Ovary (tissue), 9 donors: ENCODE results near the gene TSSK2. TPM values are rescaled to one million over a fixed set of nuclear protein-coding genes. Genes with fewer than 3 reads are reported as not detected.

ENCODE experiments used
- DNase-seq, 5 donors: peaks; one replicate each; pipeline ENCODE4 v3.0.0-alpha.2; 2019 to 2020
- H3K27ac ChIP-seq, 2 donors: fragments of 200-600 bp; one replicate each; pipeline versions ENCODE4 v1.5.1 to v1.8.0; 2019 to 2022
- H3K27me3 ChIP-seq: fragments of 200-600 bp; one replicate; pipeline ENCODE4 v1.8.0; 2022
- H3K36me3 ChIP-seq: fragments of 200-600 bp; sonication (generic); one replicate; pipeline ENCODE4 v1.5.1; 2019
- H3K4me1 ChIP-seq: one replicate; pipeline ENCODE4 v1.8.1; 2013; ENCODE audit warnings: mild to moderate bottlenecking, moderate library complexity; ENCODE audit not compliant: insufficient read depth
- H3K4me3 ChIP-seq: fragments of 200-600 bp; sonication (generic); one replicate; pipeline ENCODE4 v1.5.1; 2017
- H3K9me3 ChIP-seq, 2 donors: fragments of 200-600 bp in 1 of 2; sonication (generic) in 1 of 2; one replicate each; pipeline versions ENCODE4 v1.5.1 to v1.8.1; 2013 to 2019; ENCODE audit warnings: mild to moderate bottlenecking in 1 of 2, moderate library complexity in 1 of 2
- EP300 ChIP-seq: sonication (generic); formaldehyde crosslinking; IDR thresholded peaks from one replicate; pipeline ENCODE4 v1.6.1; 2017; ENCODE audit warnings: antibody characterized with exemption
- POLR2A ChIP-seq: fragments of 450-650 bp; IDR thresholded peaks from one replicate; pipeline ENCODE4 v1.6.1; 2017; ENCODE audit warnings: antibody characterized with exemption, mild to moderate bottlenecking, moderate library complexity
- WGBS, 3 donors: extraction: QIAGEN DNeasy Blood & Tissue Kit in 1 of 3; methylation state at CpG; one replicate each; pipeline versions ENCODE4 v1.1.5 to v1.1.7; 2013 to 2017; 5-methylcytosine and 5-hydroxymethylcytosine counted together
- intact Hi-C, 4 donors: fragments of 100-400 bp; cut with DNase I; formaldehyde crosslinking; loops; one replicate each; pipeline versions ENCODE4 v1.11.0 to v1.15.1; 2022 to 2023
- polyA plus RNA-seq, 2 donors: library from polyadenylated mRNA; stranded (reverse); fragments of 200-250 nt in 1 of 2; fragments of 350-450 nt in 1 of 2; fragmentation: Illumina TruSeq in 1 of 2; extraction: RNeasy Lipid Tissue Mini Kit (QIAGEN cat#74804) in 1 of 2; gene quantifications; one replicate each; pipeline ENCODE4 v1.2.3, GENCODE V29; 2013 to 2014
- total RNA-seq, 7 donors: library from RNA; depleted of rRNA in 2 of 7; stranded (reverse); fragments of >200 nt in 2 of 7; fragmentation: NEBNext Ultra II Directional in 3 of 7; extraction: Animal tissue kit (Norgen Biotek cat#: 25700) in 3 of 7; gene quantifications; one replicate each; pipeline versions ENCODE4 v1.1.0 to v1.2.4, GENCODE V29; 2016 to 2023
- TF ChIP-seq, protein P1 (sequence below), 3 donors: fragments of 450-650 bp in 2 of 3; fragments of 200-600 bp in 1 of 3; IDR thresholded peaks; one replicate each; pipeline versions ENCODE4 v1.5.1 to v1.8.0; 2016 to 2022; ENCODE audit warnings: antibody characterized with exemption in 3 of 3, mild to moderate bottlenecking in 1 of 3
- donor health status: DM: no; HTN: no; CAD: no; lungs with moderate emphysema.
- donor health status: DM: no; HTN: no; CAD: no.
- donor health status: Bipolar disorder and iron deficiency.
- donor health status: DM: yes; HTN: yes; CAD: no.
- donor health status: DM: no; HTN: no; CAD: no.
- donor health status: DM: yes; HTN: yes; CAD: no.

Gene TSSK2
- total and polyA plus RNA-seq, 9 donors, result 0.05 TPM; not detected in 8

GRCh38 chr22:19105867-19106802 lies 25.0 kb upstream of the TSSK2 start:
- Histone ChIP-seq H3K27me3 (no peaks in the 10 kb centered on the region), H3K27ac (no peak overlapping the region), H3K4me1 (peaks cover 20% of the 10 kb centered on the region), H3K9me3 (no peaks in the 10 kb centered on the region), H3K4me3 (no peak overlapping the region), H3K36me3 (no peaks in the 10 kb centered on the region)
- WGBS, 3 donors, result 71 to 77% (median 74%) methylated on average over 18 of the region's 18 CpGs
- no peak for DNase-seq
- intact Hi-C loops, result no loop called here
- TF ChIP-seq, protein P1, sequence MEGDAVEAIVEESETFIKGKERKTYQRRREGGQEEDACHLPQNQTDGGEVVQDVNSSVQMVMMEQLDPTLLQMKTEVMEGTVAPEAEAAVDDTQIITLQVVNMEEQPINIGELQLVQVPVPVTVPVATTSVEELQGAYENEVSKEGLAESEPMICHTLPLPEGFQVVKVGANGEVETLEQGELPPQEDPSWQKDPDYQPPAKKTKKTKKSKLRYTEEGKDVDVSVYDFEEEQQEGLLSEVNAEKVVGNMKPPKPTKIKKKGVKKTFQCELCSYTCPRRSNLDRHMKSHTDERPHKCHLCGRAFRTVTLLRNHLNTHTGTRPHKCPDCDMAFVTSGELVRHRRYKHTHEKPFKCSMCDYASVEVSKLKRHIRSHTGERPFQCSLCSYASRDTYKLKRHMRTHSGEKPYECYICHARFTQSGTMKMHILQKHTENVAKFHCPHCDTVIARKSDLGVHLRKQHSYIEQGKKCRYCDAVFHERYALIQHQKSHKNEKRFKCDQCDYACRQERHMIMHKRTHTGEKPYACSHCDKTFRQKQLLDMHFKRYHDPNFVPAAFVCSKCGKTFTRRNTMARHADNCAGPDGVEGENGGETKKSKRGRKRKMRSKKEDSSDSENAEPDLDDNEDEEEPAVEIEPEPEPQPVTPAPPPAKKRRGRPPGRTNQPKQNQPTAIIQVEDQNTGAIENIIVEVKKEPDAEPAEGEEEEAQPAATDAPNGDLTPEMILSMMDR (IDR thresholded peaks at IDR 0.05), result no peak
- TF ChIP-seq EP300 (no peak), POLR2A (no peak)

- H3K9me3 ChIP-seq, result no peaks in the 10 kb centered on the region
- no peaks in the 10 kb centered on the region for H3K36me3 ChIP-seq
- WGBS, 3 donors, result 86 to 90% (median 86%) methylated on average over 3 of the region's 3 CpGs
- intact Hi-C loops, result no loop called here
- H3K4me1 ChIP-seq, result peaks cover 20% of the 10 kb centered on the region
- H3K27ac ChIP-seq, result no peak overlapping the region
- H3K4me3 ChIP-seq, result no peak overlapping the region
- no peak for DNase-seq
- no peaks in the 10 kb centered on the region for H3K27me3 ChIP-seq
- TF ChIP-seq, protein P1 (IDR thresholded peaks at IDR 0.05), result no peak
These were observed 24.0 kb upstream of the TSSK2 start for GRCh38 chr22:19106886-19107729.

- Histone ChIP-seq H3K4me1 (peaks cover 20% of the 10 kb centered on the region), H3K36me3 (no peaks in the 10 kb centered on the region), H3K4me3 (no peak overlapping the region), H3K9me3 (no peaks in the 10 kb centered on the region), H3K27me3 (no peaks in the 10 kb centered on the region), H3K27ac (no peak overlapping the region)
- TF ChIP-seq POLR2A (no peak), EP300 (no peak)
- TF ChIP-seq, protein P1 (IDR thresholded peaks at IDR 0.05), result no peak
- DNase-seq, result no peak
- intact Hi-C loops, result no loop called here
- WGBS, 3 donors, result 35 to 46% (median 36%) methylated on average over 8 of the region's 8 CpGs
These were observed 23.4 kb upstream of the TSSK2 start for GRCh38 chr22:19107730-19108074.

GRCh38 chr22:19108807-19109197 lies 22.3 kb upstream of the TSSK2 start:
- H3K4me1 ChIP-seq, result peaks cover 20% of the 10 kb centered on the region

More at GRCh38 chr22:19108807-19109197, 22.3 kb upstream of the TSSK2 start:
- Histone ChIP-seq H3K4me3 (no peak overlapping the region), H3K27me3 (no peaks in the 10 kb centered on the region), H3K27ac (no peak overlapping the region), H3K36me3 (no peaks in the 10 kb centered on the region), H3K9me3 (no peaks in the 10 kb centered on the region)
- no peak for DNase-seq
- TF ChIP-seq EP300 (no peak), POLR2A (no peak)
- TF ChIP-seq, protein P1 (IDR thresholded peaks at IDR 0.05), result no peak
- 66 to 81% (median 81%) methylated on average over 3 of the region's 3 CpGs for WGBS, 3 donors
- intact Hi-C loops, result no loop called here
